OCI-LY7 (cell line): ENCODE data around the gene FBRSL1. TPM values are rescaled to one million over a fixed set of nuclear protein-coding genes. Genes with fewer than 3 reads are reported as not detected.

Experiments
- BruUV-seq: library from RNA; stranded (reverse); fragments of 400-500 nt; replicated peaks from 2 replicates; lab custom pipeline; 2021; lab: Mats Ljungman, UMichigan
- CTCF ChIA-PET: fragments of 300-600 bp; sonication (Branson Sonifier 250); formaldehyde crosslinking; loops from one replicate; lab custom pipeline; 2022; ENCODE audit warnings: antibody characterized with exemption; ENCODE audit not compliant: unreplicated experiment; lab: Charles Lee
- POLR2A ChIA-PET: fragments of 300-600 bp; sonication (Branson Sonifier 250); formaldehyde crosslinking; loops from one replicate; lab custom pipeline; 2022; ENCODE audit warnings: antibody characterized with exemption; lab: Charles Lee
- DNase-seq: peaks from one replicate; pipeline ENCODE4 v3.0.0-alpha.2; 2015; ENCODE audit warnings: low spot score
- H2AFZ ChIP-seq: fragments of 200-600 bp; sonication (generic), shearing (Covaris generic); 2 replicates; pipeline ENCODE4 v1.6.1; 2014; ENCODE audit warnings: mild to moderate bottlenecking, antibody characterized with exemption, low read length, moderate library complexity
- H3K27ac ChIP-seq: fragments of 200-600 bp; sonication (generic); 2 replicates; pipeline ENCODE4 v1.5.1; 2014; ENCODE audit warnings: mixed run types, low read depth, mild to moderate bottlenecking, moderate library complexity, low read length, inconsistent platforms; ENCODE audit not compliant: poor library complexity, severe bottlenecking
- H3K36me3 ChIP-seq: fragments of 200-600 bp; sonication (generic); 2 replicates; pipeline ENCODE4 v1.6.1; 2014; ENCODE audit warnings: mild to moderate bottlenecking, antibody characterized with exemption, low read length, moderate library complexity, mixed read lengths; ENCODE audit not compliant: insufficient read depth
- H3K4me1 ChIP-seq: fragments of 200-600 bp; sonication (generic); 2 replicates; pipeline ENCODE4 v1.5.1; 2014; ENCODE audit warnings: mild to moderate bottlenecking, low read length; ENCODE audit not compliant: insufficient read depth, poor library complexity, severe bottlenecking
- H3K4me2 ChIP-seq: fragments of 200-600 bp; sonication (generic); 2 replicates; pipeline ENCODE4 v1.6.1; 2014; ENCODE audit warnings: mild to moderate bottlenecking, low read length
- H3K4me3 ChIP-seq: fragments of 200-600 bp; sonication (generic); 2 replicates; pipeline ENCODE4 v1.5.1; 2014; ENCODE audit warnings: mild to moderate bottlenecking, low read depth, low read length; ENCODE audit not compliant: poor library complexity, severe bottlenecking
- H3K79me2 ChIP-seq: fragments of 200-600 bp; sonication (generic); 2 replicates; pipeline ENCODE4 v1.6.1; 2016; ENCODE audit warnings: low read depth, mild to moderate bottlenecking, low read length, moderate library complexity, mixed read lengths; ENCODE audit not compliant: insufficient read depth
- H3K9me2 ChIP-seq: fragments of 200-600 bp; sonication (generic); 2 replicates; pipeline ENCODE4 v1.6.1; 2016; ENCODE audit warnings: mild to moderate bottlenecking, low read length, mixed read lengths; ENCODE audit not compliant: insufficient read depth
- H3K9me3 ChIP-seq: fragments of 200-600 bp; sonication (generic); 2 replicates; pipeline ENCODE4 v1.6.1; 2014; ENCODE audit warnings: mild to moderate bottlenecking, mixed run types, low read length, mixed read lengths
- H4K20me1 ChIP-seq: fragments of 200-600 bp; sonication (generic); 2 replicates; pipeline ENCODE4 v1.6.1; 2014; ENCODE audit warnings: mild to moderate bottlenecking, antibody characterized with exemption, low read length, moderate library complexity, mixed read lengths; ENCODE audit not compliant: insufficient read depth
- CTCF ChIP-seq: fragments of 200-600 bp; sonication (generic); conservative IDR thresholded peaks from 2 replicates; pipeline ENCODE4 v1.5.1; 2014; ENCODE audit warnings: mild to moderate bottlenecking, antibody characterized with exemption, low read length, moderate library complexity, mixed read lengths
- EZH2phosphoT487 ChIP-seq: fragments of 200-600 bp; sonication (generic); IDR thresholded peaks from 2 replicates; pipeline ENCODE4 v1.6.1; 2018; ENCODE audit warnings: low read depth, borderline replicate concordance, mild to moderate bottlenecking, mixed run types, antibody characterized with exemption, low read length, moderate library complexity, mixed read lengths
- intact Hi-C: fragments of 100-400 bp; cut with micrococcal nuclease; formaldehyde crosslinking; loops from one replicate; pipeline ENCODE4 v1.10.0; 2022; ENCODE audit not compliant: unreplicated experiment
- total RNA-seq, 2 experiments: library from RNA; depleted of rRNA in 1 of 2; stranded (reverse); fragments of >200 nt in 1 of 2; shearing (Covaris generic) in 1 of 2; gene quantifications; 2 replicates each; pipeline ENCODE4 v1.2.3, GENCODE V29; 2014 to 2022

FBRSL1 gene
- total RNA-seq, 2 experiments from 2014 or later = 24.6 to 87.8 TPM

- TF ChIP-seq EZH2phosphoT487 = no peak
- TF ChIP-seq CTCF = no peak
- Histone ChIP-seq H3K9me2 (no peaks in the 10 kb centered on the region), H3K9me3 (no peaks in the 10 kb centered on the region), H3K4me1 (peaks cover 3% of the 10 kb centered on the region), H3K27ac (no peak overlapping the region), H3K36me3 (no peaks in the 10 kb centered on the region), H2AFZ (no peak overlapping the region), H3K4me3 (no peak overlapping the region), H4K20me1 (no peaks in the 10 kb centered on the region), H3K79me2 (no peaks in the 10 kb centered on the region), H3K4me2 (no peak overlapping the region)
- ChIA-PET POLR2A (no interaction called here), CTCF (no interaction called here)
- DNase-seq = no peak
- BruUV-seq = no TSS peak
- intact Hi-C loops = no loop called here
These were observed 53.5 kb downstream of the FBRSL1 start for GRCh38 chr12:132543298-132544079.

- Histone ChIP-seq H3K79me2 (no peaks in the 10 kb centered on the region), H3K27ac (no peak overlapping the region), H3K9me2 (no peaks in the 10 kb centered on the region), H4K20me1 (no peaks in the 10 kb centered on the region), H3K4me3 (no peak overlapping the region), H2AFZ (no peak overlapping the region), H3K4me2 (no peak overlapping the region), H3K36me3 (no peaks in the 10 kb centered on the region), H3K9me3 (no peaks in the 10 kb centered on the region), H3K4me1 (peaks cover 3% of the 10 kb centered on the region)
- no peak for DNase-seq
- no peak for TF ChIP-seq EZH2phosphoT487
- no peak for TF ChIP-seq CTCF
- POLR2A ChIA-PET = no interaction called here
- CTCF ChIA-PET = no interaction called here
- BruUV-seq = no TSS peak
- intact Hi-C loops = no loop called here
These were observed 54.1 kb downstream of the FBRSL1 start for GRCh38 chr12:132544080-132544397.

GRCh38 chr12:132544498-132544897, 54.5 kb downstream of the FBRSL1 start:
- TF ChIP-seq CTCF (no peak), EZH2phosphoT487 (no peak)
- intact Hi-C loops = no loop called here
- Histone ChIP-seq H3K36me3 (no peaks in the 10 kb centered on the region), H2AFZ (no peak overlapping the region), H4K20me1 (no peaks in the 10 kb centered on the region), H3K9me2 (no peaks in the 10 kb centered on the region), H3K9me3 (no peaks in the 10 kb centered on the region), H3K4me3 (no peak overlapping the region), H3K4me1 (peaks cover 3% of the 10 kb centered on the region), H3K27ac (no peak overlapping the region), H3K4me2 (no peak overlapping the region), H3K79me2 (no peaks in the 10 kb centered on the region)
- ChIA-PET POLR2A (interaction anchor here (0.5 kb wide), 1 partner anchor 43 kb away, joined by 14 read pairs; no protein-coding TSS in a partner anchor), CTCF (no interaction called here)
- DNase-seq = no peak
- no TSS peak for BruUV-seq
